HL-60 (cell line): ENCODE measurements around the gene ZNF446.

Source experiments
- DNase-seq, 2 experiments: peaks; one replicate each; pipeline ENCODE4 v3.0.0-alpha.2; 2010 to 2020; ENCODE audit warnings: low read depth in 1 of 2, low spot score in 1 of 2
- H3K27ac ChIP-seq: fragments of 250-450 bp; sonication (Bioruptor Pico); replicated peaks from 2 replicates; pipeline ENCODE4 v1.5.1; 2020; ENCODE audit warnings: mild to moderate bottlenecking, moderate library complexity
- H3K27me3 ChIP-seq: fragments of 250-450 bp; sonication (Bioruptor Pico); 2 replicates; pipeline ENCODE4 v1.5.1; 2021; ENCODE audit warnings: mild to moderate bottlenecking, moderate library complexity; ENCODE audit not compliant: insufficient read depth, poor library complexity, severe bottlenecking
- H3K4me3 ChIP-seq: replicated peaks from 2 replicates; pipeline ENCODE4 v1.5.1; 2011; ENCODE audit warnings: mild to moderate bottlenecking, control low read depth, low read length; ENCODE audit not compliant: insufficient read depth
- CTCF ChIP-seq: IDR thresholded peaks from one replicate; pipeline ENCODE4 v1.5.1; 2011; ENCODE audit warnings: low read length, control low read depth, inconsistent platforms; ENCODE audit not compliant: insufficient read depth
- GABPA ChIP-seq: IDR thresholded peaks from 2 replicates; pipeline ENCODE4 v1.6.1; 2012; ENCODE audit warnings: low read depth
- POLR2AphosphoS5 ChIP-seq: IDR thresholded peaks from 2 replicates; pipeline ENCODE4 v1.6.1; 2012; ENCODE audit warnings: low read depth
- REST ChIP-seq: IDR thresholded peaks from 2 replicates; pipeline ENCODE4 v1.6.1; 2012; ENCODE audit warnings: low read depth; ENCODE audit not compliant: insufficient replicate concordance
- SPI1 ChIP-seq: IDR thresholded peaks from 2 replicates; pipeline ENCODE4 v1.6.1; 2012; ENCODE audit warnings: low read depth, mild to moderate bottlenecking, borderline replicate concordance

The ZNF446 gene

DNA sequence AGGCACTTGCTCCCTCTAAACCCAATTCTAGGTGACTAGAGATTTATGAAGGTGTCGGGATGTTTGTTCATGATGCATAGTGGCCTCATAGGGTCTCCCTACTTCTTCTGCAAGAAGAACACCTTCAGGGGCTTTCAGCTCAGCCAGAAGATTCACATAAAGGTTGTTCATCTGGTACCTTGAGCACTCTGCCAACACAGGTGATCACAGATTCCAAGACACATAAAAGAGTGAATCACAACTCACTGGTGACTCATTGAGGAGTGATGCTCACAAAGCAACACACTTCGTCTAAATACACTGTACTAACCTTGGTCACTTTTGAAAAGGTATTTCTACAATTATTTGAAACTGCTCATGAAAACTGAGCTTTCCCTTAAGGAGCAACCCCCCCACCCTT, 16.1 kb upstream of the ZNF446 start:
- no peak for DNase-seq
- H3K4me3 ChIP-seq: no peak overlapping the region
- TF ChIP-seq CTCF (no peak), POLR2AphosphoS5 (no peak), GABPA (no peak), REST (no peak), SPI1 (no peak)
- H3K27me3 ChIP-seq: no peaks in the 10 kb centered on the region
- H3K27ac ChIP-seq: no peak overlapping the region

DNA sequence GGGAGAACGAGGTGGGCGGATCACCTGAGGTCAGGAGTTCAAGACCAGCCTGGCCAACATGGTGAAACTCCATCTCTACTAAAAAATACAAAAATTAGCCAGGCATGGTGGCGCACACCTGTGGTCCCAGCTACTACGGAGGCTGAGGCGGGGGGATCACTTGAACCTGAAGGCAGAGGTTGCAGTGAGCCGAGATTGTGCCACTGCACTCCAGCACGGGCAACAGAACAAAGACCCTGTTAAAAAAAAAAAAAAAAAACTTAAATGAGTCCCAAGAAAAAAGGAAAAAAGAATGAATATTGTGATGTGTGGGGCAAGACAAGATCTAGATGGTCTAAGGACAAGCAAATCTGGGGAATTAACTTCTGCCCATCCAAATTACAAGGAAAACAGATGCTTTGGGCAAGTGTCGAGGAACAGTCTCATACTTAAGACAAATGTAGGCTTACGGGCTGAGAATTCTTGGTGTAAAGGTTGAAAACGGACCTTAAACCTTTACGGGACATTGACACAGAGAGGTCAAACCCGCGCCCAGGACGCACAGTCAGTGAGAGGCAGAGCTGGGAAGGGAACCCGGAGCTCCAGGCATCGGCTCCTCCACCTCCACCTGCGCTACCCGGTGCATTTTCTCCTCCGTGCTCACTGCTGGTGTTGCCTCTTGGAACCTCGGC, 9.9 kb upstream of the ZNF446 start:
- no peak overlapping the region for H3K27ac ChIP-seq
- TF ChIP-seq REST (no peak), POLR2AphosphoS5 (no peak), GABPA (no peak), SPI1 (no peak), CTCF (no peak)
- peak overlapping the region; percentile 99 for H3K4me3 ChIP-seq
- no peak for DNase-seq
- H3K27me3 ChIP-seq: no peaks in the 10 kb centered on the region

- Histone ChIP-seq H3K27ac (peak within 1 kb of the TSS; percentile 57), H3K27me3 (no peaks in the 10 kb centered on the region), H3K4me3 (peak within 1 kb of the TSS; percentile 99)
- peak; percentile 15; the same call in 1 of the 2 replicates for TF ChIP-seq POLR2AphosphoS5
- TF ChIP-seq GABPA: peak; percentile 67
- no peak for TF ChIP-seq SPI1
- TF ChIP-seq CTCF: no peak
- TF ChIP-seq REST: no peak
- DNase-seq: peak; percentile 94 to 97
Measured at GRCh38 chr19:58466760-58467589, 9.2 kb upstream of the ZNF446 start, which contains the start of gene ZNF324. Gene ZNF324, plus strand, starts transcription at chr19:58467080. Its CDS starts 2,106 bp downstream, at chr19:58469186.
